Measurements from ENCODE around the gene CD101. TPM values are rescaled to one million over a fixed set of nuclear protein-coding genes. Genes with fewer than 3 reads are reported as not detected.

The CD101 gene
- total RNA-seq, 1 experiment from 2014 or later: 0.86 TPM

DNA sequence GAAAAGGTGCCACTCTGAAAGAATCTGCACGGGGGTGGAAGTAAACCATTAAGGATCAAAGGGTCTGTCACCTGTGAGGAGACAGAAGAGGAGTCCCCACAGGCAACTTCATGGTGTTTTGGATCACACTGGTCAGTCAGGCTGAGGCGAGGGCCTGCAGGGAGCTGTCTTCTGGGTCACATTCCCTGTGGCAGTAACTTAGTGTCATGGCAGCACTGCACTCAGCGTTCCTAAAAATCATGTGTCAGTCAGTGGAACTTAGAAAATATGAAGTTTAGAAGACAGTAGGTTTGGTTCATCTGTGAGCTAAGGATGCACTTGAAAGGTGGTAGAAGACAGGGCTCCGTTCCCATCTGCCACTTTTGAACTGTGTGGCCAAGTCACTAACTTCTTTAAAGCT lies 43.5 kb upstream of the CD101 start:
- Histone ChIP-seq H3K36me3 (ENCODE audit: control insufficient read depth, insufficient read depth, low read length) (0 out of 2 replicates have a peak, but pooled peaks cover 1% of the 10 kb centered on the region), H3K4me1 (no peaks in the 10 kb centered on the region), H3K4me3 (ENCODE audit: low read depth, low read length) (no peak overlapping the region), H3K27me3 (replicated peaks; ENCODE audit: control insufficient read depth, insufficient read depth, low read length) (no peaks in the 10 kb centered on the region), H3K9me3 (no peaks in the 10 kb centered on the region)
- ChIA-PET CTCF (interaction anchor here (0.5 kb wide), 1 partner anchor 96 kb away, joined by 6 read pairs; no protein-coding TSS in a partner anchor), POLR2A (no interaction called here)
- Mint-ChIP-seq H3K27me3 (ENCODE audit: insufficient read depth, unreplicated experiment) (no peaks in the 10 kb centered on the region), H3K4me1 (ENCODE audit: low read depth, unreplicated experiment) (no peaks in the 10 kb centered on the region), H3K27ac (ENCODE audit: unreplicated experiment) (no peak overlapping the region), H3K36me3 (ENCODE audit: insufficient read depth, unreplicated experiment) (no peaks in the 10 kb centered on the region), H3K4me3 (ENCODE audit: unreplicated experiment) (no peak overlapping the region), H3K9me3 (ENCODE audit: unreplicated experiment) (no peaks in the 10 kb centered on the region)
- TF ChIP-seq, protein P1, sequence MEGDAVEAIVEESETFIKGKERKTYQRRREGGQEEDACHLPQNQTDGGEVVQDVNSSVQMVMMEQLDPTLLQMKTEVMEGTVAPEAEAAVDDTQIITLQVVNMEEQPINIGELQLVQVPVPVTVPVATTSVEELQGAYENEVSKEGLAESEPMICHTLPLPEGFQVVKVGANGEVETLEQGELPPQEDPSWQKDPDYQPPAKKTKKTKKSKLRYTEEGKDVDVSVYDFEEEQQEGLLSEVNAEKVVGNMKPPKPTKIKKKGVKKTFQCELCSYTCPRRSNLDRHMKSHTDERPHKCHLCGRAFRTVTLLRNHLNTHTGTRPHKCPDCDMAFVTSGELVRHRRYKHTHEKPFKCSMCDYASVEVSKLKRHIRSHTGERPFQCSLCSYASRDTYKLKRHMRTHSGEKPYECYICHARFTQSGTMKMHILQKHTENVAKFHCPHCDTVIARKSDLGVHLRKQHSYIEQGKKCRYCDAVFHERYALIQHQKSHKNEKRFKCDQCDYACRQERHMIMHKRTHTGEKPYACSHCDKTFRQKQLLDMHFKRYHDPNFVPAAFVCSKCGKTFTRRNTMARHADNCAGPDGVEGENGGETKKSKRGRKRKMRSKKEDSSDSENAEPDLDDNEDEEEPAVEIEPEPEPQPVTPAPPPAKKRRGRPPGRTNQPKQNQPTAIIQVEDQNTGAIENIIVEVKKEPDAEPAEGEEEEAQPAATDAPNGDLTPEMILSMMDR (IDR thresholded peaks at IDR 0.05; ENCODE audit: insufficient read depth in 1 of 2, low read depth in 1 of 2, low read length in 1 of 2, severe bottlenecking in 1 of 2, unreplicated experiment in 1 of 2): no peak
- BruUV-seq (replicated peaks): no TSS peak
- intact Hi-C loops (cut with micrococcal nuclease; ENCODE audit: unreplicated experiment): no loop called here
- no peak for DNase-seq

DNA sequence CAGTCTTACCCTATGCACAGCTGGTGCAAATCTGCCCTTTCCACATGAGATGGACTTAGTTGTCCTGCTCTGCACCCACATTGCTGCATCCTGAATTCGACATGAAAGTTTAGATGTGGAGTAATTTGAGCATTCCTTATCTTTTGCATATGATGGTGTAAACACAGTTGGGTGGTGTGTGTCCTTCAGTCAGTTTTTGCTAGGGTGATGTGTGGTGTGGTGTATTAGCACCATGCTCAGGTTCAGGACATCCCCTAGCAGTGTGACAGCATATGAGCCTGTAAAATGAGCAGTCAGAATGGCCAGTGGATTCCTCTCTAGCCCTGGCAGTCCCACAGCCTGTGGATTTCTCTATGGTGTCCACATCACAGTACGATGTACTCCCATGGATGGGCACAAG lies 42.6 kb upstream of the CD101 start:
- Mint-ChIP-seq H3K27me3 (ENCODE audit: insufficient read depth, unreplicated experiment) (no peaks in the 10 kb centered on the region), H3K4me3 (ENCODE audit: unreplicated experiment) (no peak overlapping the region), H3K9me3 (ENCODE audit: unreplicated experiment) (no peaks in the 10 kb centered on the region), H3K4me1 (ENCODE audit: low read depth, unreplicated experiment) (no peaks in the 10 kb centered on the region), H3K36me3 (ENCODE audit: insufficient read depth, unreplicated experiment) (no peaks in the 10 kb centered on the region), H3K27ac (ENCODE audit: unreplicated experiment) (no peak overlapping the region)
- ChIA-PET POLR2A (no interaction called here), CTCF (no interaction called here)
- Histone ChIP-seq H3K9me3 (no peaks in the 10 kb centered on the region), H3K4me3 (ENCODE audit: low read depth, low read length) (no peak overlapping the region), H3K36me3 (ENCODE audit: control insufficient read depth, insufficient read depth, low read length) (0 out of 2 replicates have a peak, but pooled peaks cover 1% of the 10 kb centered on the region), H3K4me1 (no peaks in the 10 kb centered on the region), H3K27me3 (replicated peaks; ENCODE audit: control insufficient read depth, insufficient read depth, low read length) (no peaks in the 10 kb centered on the region)
- DNase-seq: no peak
- TF ChIP-seq, protein P1 (IDR thresholded peaks at IDR 0.05; ENCODE audit: insufficient read depth in 1 of 2, low read depth in 1 of 2, low read length in 1 of 2, severe bottlenecking in 1 of 2, unreplicated experiment in 1 of 2): no peak
- intact Hi-C loops (cut with micrococcal nuclease; ENCODE audit: unreplicated experiment): no loop called here
- no TSS peak for BruUV-seq (replicated peaks)

DNA sequence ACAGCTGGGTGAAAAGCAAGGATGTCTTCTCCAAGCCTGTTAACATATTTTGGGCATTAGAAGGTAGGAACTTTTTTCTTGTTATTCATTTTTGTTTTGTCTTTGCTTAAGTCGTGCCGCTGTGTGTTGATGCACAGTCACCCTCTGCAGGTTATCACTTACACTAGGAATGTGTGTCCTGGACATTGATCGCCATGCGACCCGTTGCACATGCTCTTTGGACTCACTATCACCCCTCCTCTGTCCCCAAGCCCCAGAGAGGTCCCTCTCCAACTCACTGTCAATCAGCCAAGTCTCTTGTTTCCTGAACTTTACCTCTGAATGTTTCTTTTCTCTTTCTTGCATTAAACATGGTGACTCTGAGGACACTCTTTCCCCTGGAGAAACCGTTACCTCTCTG lies 40.0 kb upstream of the CD101 start:
- intact Hi-C loops (cut with micrococcal nuclease; ENCODE audit: unreplicated experiment): no loop called here
- no peaks in the 10 kb centered on the region for H3K36me3 Mint-ChIP-seq (ENCODE audit: insufficient read depth, unreplicated experiment)
- DNase-seq: no peak
- no peak overlapping the region for H3K4me3 Mint-ChIP-seq (ENCODE audit: unreplicated experiment)
- no peak overlapping the region for H3K27ac Mint-ChIP-seq (ENCODE audit: unreplicated experiment)
- Histone ChIP-seq H3K4me3 (ENCODE audit: low read depth, low read length) (no peak overlapping the region), H3K9me3 (no peaks in the 10 kb centered on the region), H3K36me3 (ENCODE audit: control insufficient read depth, insufficient read depth, low read length) (0 out of 2 replicates have a peak, but pooled peaks cover 1% of the 10 kb centered on the region), H3K27me3 (replicated peaks; ENCODE audit: control insufficient read depth, insufficient read depth, low read length) (no peaks in the 10 kb centered on the region), H3K4me1 (no peaks in the 10 kb centered on the region)
- TF ChIP-seq, protein P1 (IDR thresholded peaks at IDR 0.05; ENCODE audit: insufficient read depth in 1 of 2, low read depth in 1 of 2, low read length in 1 of 2, severe bottlenecking in 1 of 2, unreplicated experiment in 1 of 2): no peak
- H3K4me1 Mint-ChIP-seq (ENCODE audit: low read depth, unreplicated experiment): no peaks in the 10 kb centered on the region
- CTCF ChIA-PET: no interaction called here
- no peaks in the 10 kb centered on the region for H3K27me3 Mint-ChIP-seq (ENCODE audit: insufficient read depth, unreplicated experiment)
- no TSS peak for BruUV-seq (replicated peaks)
- no peaks in the 10 kb centered on the region for H3K9me3 Mint-ChIP-seq (ENCODE audit: unreplicated experiment)
- POLR2A ChIA-PET: no interaction called here
